GM21529 (cell line): ENCODE results near the gene NUMB.

Source experiments
- ATAC-seq: cut with Tn5 transposase; IDR thresholded peaks from one replicate; pipeline ENCODE4 v1.9.1; 2021; ENCODE audit not compliant: unreplicated experiment

Gene NUMB

GRCh38 chr14:73465823-73466532, 7.6 kb upstream of the NUMB start:
- no peak for ATAC-seq

GRCh38 chr14:73463411-73463810, 5.1 kb upstream of the NUMB start:
- ATAC-seq, result no peak

- no peak for ATAC-seq
Measured at GRCh38 chr14:73462815-73463214, 4.5 kb upstream of the NUMB start.

GRCh38 chr14:73462048-73462715, 3.8 kb upstream of the NUMB start:
- no peak for ATAC-seq

- ATAC-seq, result no peak
Measured at GRCh38 chr14:73461478-73462047, 3.2 kb upstream of the NUMB start.

- ATAC-seq, result no peak
Measured at GRCh38 chr14:73460691-73461127, 2.4 kb upstream of the NUMB start.

GRCh38 chr14:73459959-73460358, 1.6 kb upstream of the NUMB start:
- ATAC-seq, result no peak

GRCh38 chr14:73457924-73458182, 493 bp downstream of the NUMB start:
- no peak for ATAC-seq

- ATAC-seq, result no peak
Measured at GRCh38 chr14:73457041-73457923, 1.1 kb downstream of the NUMB start.

- ATAC-seq, result no peak
Measured at GRCh38 chr14:73455294-73455693, 3.1 kb downstream of the NUMB start.

- ATAC-seq, result no peak
Measured at GRCh38 chr14:73452341-73453186, 5.8 kb downstream of the NUMB start.

- no peak for ATAC-seq
Measured at GRCh38 chr14:73443758-73444157, 14.6 kb downstream of the NUMB start.

GRCh38 chr14:73441286-73441685, 17.1 kb downstream of the NUMB start:
- ATAC-seq, result no peak

- ATAC-seq, result no peak
Measured at GRCh38 chr14:73438993-73439392, 19.4 kb downstream of the NUMB start.

- ATAC-seq, result no peak
Measured at GRCh38 chr14:73437206-73437605, 21.1 kb downstream of the NUMB start.

- ATAC-seq, result no peak
Measured at GRCh38 chr14:73432124-73432523, 26.2 kb downstream of the NUMB start.

- no peak for ATAC-seq
Measured at GRCh38 chr14:73428353-73428824, 30.0 kb downstream of the NUMB start.

- no peak for ATAC-seq
Measured at GRCh38 chr14:73427516-73428264, 30.7 kb downstream of the NUMB start.

GRCh38 chr14:73426877-73427276, 31.5 kb downstream of the NUMB start:
- no peak for ATAC-seq

- no peak for ATAC-seq
Measured at GRCh38 chr14:73424453-73424852, 33.9 kb downstream of the NUMB start.
